ENCODE measurements around the gene CHRNA9. TPM values are rescaled to one million over a fixed set of nuclear protein-coding genes. Genes with fewer than 3 reads are reported as not detected.

Gene CHRNA9
- total RNA-seq, 1 experiment from 2014 or later = 1.2 TPM

DNA sequence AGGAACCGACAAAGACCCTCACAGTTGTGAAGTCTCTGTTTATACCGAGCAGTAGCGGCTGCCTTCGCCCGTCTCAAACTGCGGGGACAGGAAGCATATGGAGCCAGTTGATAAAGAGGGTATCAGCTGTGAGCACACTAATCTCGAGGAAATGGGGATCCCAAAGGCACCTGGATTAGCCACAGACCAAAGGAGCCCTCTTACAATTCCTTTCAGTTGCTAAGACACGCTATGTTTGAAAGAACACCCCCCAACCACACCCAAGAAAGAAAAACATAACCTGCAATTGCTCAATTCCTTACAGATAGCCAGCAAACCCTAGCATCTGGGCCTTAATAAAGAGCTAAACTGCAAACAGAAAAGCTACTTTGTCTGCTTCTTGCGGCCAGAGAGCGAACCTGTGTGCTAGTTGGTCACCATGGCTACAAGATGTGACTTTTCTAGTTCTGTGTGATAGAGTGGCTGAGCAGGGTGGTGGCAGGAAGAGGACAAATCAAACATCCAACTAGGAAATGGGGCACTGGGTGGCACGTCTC lies 23.3 kb upstream of the CHRNA9 start:
- H3K4me1 Mint-ChIP-seq = peaks cover 54% of the 10 kb centered on the region

More for the DNA sequence above, 23.3 kb upstream of the CHRNA9 start:
- no peak for TF ChIP-seq FOXJ3 (CRISPR knock-in tag; IDR thresholded peaks at IDR 0.05; ENCODE audit: borderline replicate concordance)
- TF ChIP-seq FOXP1 (CRISPR knock-in tag; IDR thresholded peaks at IDR 0.05; ENCODE audit: borderline replicate concordance) = no peak
- TF ChIP-seq USF2 (CRISPR knock-in tag; IDR thresholded peaks at IDR 0.05) = no peak
- TF ChIP-seq, protein P1, sequence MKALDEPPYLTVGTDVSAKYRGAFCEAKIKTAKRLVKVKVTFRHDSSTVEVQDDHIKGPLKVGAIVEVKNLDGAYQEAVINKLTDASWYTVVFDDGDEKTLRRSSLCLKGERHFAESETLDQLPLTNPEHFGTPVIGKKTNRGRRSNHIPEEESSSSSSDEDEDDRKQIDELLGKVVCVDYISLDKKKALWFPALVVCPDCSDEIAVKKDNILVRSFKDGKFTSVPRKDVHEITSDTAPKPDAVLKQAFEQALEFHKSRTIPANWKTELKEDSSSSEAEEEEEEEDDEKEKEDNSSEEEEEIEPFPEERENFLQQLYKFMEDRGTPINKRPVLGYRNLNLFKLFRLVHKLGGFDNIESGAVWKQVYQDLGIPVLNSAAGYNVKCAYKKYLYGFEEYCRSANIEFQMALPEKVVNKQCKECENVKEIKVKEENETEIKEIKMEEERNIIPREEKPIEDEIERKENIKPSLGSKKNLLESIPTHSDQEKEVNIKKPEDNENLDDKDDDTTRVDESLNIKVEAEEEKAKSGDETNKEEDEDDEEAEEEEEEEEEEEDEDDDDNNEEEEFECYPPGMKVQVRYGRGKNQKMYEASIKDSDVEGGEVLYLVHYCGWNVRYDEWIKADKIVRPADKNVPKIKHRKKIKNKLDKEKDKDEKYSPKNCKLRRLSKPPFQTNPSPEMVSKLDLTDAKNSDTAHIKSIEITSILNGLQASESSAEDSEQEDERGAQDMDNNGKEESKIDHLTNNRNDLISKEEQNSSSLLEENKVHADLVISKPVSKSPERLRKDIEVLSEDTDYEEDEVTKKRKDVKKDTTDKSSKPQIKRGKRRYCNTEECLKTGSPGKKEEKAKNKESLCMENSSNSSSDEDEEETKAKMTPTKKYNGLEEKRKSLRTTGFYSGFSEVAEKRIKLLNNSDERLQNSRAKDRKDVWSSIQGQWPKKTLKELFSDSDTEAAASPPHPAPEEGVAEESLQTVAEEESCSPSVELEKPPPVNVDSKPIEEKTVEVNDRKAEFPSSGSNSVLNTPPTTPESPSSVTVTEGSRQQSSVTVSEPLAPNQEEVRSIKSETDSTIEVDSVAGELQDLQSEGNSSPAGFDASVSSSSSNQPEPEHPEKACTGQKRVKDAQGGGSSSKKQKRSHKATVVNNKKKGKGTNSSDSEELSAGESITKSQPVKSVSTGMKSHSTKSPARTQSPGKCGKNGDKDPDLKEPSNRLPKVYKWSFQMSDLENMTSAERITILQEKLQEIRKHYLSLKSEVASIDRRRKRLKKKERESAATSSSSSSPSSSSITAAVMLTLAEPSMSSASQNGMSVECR (CRISPR knock-in tag; IDR thresholded peaks at IDR 0.05; ENCODE audit: borderline replicate concordance) = no peak
- TF ChIP-seq TEAD1 (CRISPR knock-in tag; IDR thresholded peaks at IDR 0.05) = no peak
- no peak for TF ChIP-seq ZNF232 (CRISPR knock-in tag; IDR thresholded peaks at IDR 0.05)
- TF ChIP-seq JUN (CRISPR knock-in tag; IDR thresholded peaks at IDR 0.05) = no peak
- TF ChIP-seq HMGA2 (CRISPR knock-in tag; IDR thresholded peaks at IDR 0.05) = no peak
- TF ChIP-seq ZNF532 (CRISPR knock-in tag; IDR thresholded peaks at IDR 0.05; ENCODE audit: borderline replicate concordance) = no peak
- TF ChIP-seq, protein P2, sequence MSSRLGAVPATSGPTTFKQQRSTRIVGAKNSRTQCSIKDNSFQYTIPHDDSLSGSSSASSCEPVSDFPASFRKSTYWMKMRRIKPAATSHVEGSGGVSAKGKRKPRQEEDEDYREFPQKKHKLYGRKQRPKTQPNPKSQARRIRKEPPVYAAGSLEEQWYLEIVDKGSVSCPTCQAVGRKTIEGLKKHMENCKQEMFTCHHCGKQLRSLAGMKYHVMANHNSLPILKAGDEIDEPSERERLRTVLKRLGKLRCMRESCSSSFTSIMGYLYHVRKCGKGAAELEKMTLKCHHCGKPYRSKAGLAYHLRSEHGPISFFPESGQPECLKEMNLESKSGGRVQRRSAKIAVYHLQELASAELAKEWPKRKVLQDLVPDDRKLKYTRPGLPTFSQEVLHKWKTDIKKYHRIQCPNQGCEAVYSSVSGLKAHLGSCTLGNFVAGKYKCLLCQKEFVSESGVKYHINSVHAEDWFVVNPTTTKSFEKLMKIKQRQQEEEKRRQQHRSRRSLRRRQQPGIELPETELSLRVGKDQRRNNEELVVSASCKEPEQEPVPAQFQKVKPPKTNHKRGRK (CRISPR knock-in tag; IDR thresholded peaks at IDR 0.05; ENCODE audit: borderline replicate concordance) = no peak
- no peak for TF ChIP-seq ZNF396 (CRISPR knock-in tag; IDR thresholded peaks at IDR 0.05; ENCODE audit: borderline replicate concordance)
- TF ChIP-seq CREM (CRISPR knock-in tag; IDR thresholded peaks at IDR 0.05) = no peak
- no peak for TF ChIP-seq EMX1 (CRISPR knock-in tag; IDR thresholded peaks at IDR 0.05)
- TF ChIP-seq ZNF317 (CRISPR knock-in tag; IDR thresholded peaks at IDR 0.05; ENCODE audit: borderline replicate concordance, low read depth) = no peak
- no peak for TF ChIP-seq ZNF219 (CRISPR knock-in tag; IDR thresholded peaks at IDR 0.05; ENCODE audit: borderline replicate concordance)
- TF ChIP-seq, protein P3, sequence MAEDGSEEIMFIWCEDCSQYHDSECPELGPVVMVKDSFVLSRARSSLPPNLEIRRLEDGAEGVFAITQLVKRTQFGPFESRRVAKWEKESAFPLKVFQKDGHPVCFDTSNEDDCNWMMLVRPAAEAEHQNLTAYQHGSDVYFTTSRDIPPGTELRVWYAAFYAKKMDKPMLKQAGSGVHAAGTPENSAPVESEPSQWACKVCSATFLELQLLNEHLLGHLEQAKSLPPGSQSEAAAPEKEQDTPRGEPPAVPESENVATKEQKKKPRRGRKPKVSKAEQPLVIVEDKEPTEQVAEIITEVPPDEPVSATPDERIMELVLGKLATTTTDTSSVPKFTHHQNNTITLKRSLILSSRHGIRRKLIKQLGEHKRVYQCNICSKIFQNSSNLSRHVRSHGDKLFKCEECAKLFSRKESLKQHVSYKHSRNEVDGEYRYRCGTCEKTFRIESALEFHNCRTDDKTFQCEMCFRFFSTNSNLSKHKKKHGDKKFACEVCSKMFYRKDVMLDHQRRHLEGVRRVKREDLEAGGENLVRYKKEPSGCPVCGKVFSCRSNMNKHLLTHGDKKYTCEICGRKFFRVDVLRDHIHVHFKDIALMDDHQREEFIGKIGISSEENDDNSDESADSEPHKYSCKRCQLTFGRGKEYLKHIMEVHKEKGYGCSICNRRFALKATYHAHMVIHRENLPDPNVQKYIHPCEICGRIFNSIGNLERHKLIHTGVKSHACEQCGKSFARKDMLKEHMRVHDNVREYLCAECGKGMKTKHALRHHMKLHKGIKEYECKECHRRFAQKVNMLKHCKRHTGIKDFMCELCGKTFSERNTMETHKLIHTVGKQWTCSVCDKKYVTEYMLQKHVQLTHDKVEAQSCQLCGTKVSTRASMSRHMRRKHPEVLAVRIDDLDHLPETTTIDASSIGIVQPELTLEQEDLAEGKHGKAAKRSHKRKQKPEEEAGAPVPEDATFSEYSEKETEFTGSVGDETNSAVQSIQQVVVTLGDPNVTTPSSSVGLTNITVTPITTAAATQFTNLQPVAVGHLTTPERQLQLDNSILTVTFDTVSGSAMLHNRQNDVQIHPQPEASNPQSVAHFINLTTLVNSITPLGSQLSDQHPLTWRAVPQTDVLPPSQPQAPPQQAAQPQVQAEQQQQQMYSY (CRISPR knock-in tag; IDR thresholded peaks at IDR 0.05) = no peak
- TF ChIP-seq, protein P4, sequence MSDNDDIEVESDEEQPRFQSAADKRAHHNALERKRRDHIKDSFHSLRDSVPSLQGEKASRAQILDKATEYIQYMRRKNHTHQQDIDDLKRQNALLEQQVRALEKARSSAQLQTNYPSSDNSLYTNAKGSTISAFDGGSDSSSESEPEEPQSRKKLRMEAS (CRISPR knock-in tag; IDR thresholded peaks at IDR 0.05) = no peak
- no peak for TF ChIP-seq MLX (CRISPR knock-in tag; IDR thresholded peaks at IDR 0.05)
- no peak for TF ChIP-seq E2F5 (CRISPR knock-in tag; IDR thresholded peaks at IDR 0.05)
- no peak for TF ChIP-seq MXD4 (CRISPR knock-in tag; IDR thresholded peaks at IDR 0.05; ENCODE audit: borderline replicate concordance)
- POLR2A ChIA-PET = no interaction called here
- H3K9me3 Mint-ChIP-seq = no peaks in the 10 kb centered on the region
- ATAC-seq (no peak), DNase-seq (ENCODE audit: low spot score) (no peak)
- no peaks in the 10 kb centered on the region for H3K27me3 Mint-ChIP-seq (ENCODE audit: low read depth)
- H3K27ac Mint-ChIP-seq = no peak overlapping the region
- H3K36me3 Mint-ChIP-seq = no peaks in the 10 kb centered on the region
- H3K4me3 Mint-ChIP-seq = no peak overlapping the region
- CTCF ChIA-PET = interaction anchor here (1.2 to 1.7 kb wide), 3 partner anchors 10 to 123 kb away, joined by 3 to 4 read pairs (median 4); no protein-coding TSS in a partner anchor

Measured in WTC11 (cell line).